Prostate gland (tissue), 2 donors: ENCODE results near the gene MMP14. TPM values are rescaled to one million over a fixed set of nuclear protein-coding genes. Genes with fewer than 3 reads are reported as not detected.

Experiments
- DNase-seq: peaks from one replicate; pipeline ENCODE4 v3.0.0-alpha.2; 2019; ENCODE audit warnings: low spot score
- H3K27ac ChIP-seq, 2 donors: fragments of 200-600 bp; sonication (generic); 2 replicates each; pipeline ENCODE4 v1.5.1; 2017 to 2019
- H3K27me3 ChIP-seq: fragments of 200-600 bp; sonication (generic); replicated peaks from 2 replicates; pipeline ENCODE4 v1.5.1; 2019; ENCODE audit not compliant: insufficient read depth
- H3K36me3 ChIP-seq, 2 donors: fragments of 200-600 bp; sonication (generic); 1 replicate in 1 of 2; 2 replicates in 1 of 2; pipeline versions ENCODE4 v1.5.1 to v1.8.1; 2017 to 2019
- H3K4me1 ChIP-seq: fragments of 200-600 bp; sonication (generic); replicated peaks from 2 replicates; pipeline ENCODE4 v1.5.1; 2019
- H3K4me3 ChIP-seq, 2 donors: fragments of 200-600 bp; sonication (generic); 2 replicates each; pipeline ENCODE4 v1.5.1; 2017 to 2019
- H3K9me3 ChIP-seq: fragments of 200-600 bp; sonication (generic); 2 replicates; pipeline ENCODE4 v1.5.1; 2017
- POLR2A ChIP-seq: fragments of 450-650 bp; IDR thresholded peaks from one replicate; pipeline ENCODE4 v1.6.1; 2016; ENCODE audit warnings: antibody characterized with exemption, mild to moderate bottlenecking
- POLR2AphosphoS5 ChIP-seq: sonication (generic); formaldehyde crosslinking; IDR thresholded peaks from one replicate; pipeline ENCODE4 v1.6.1; 2017; ENCODE audit warnings: antibody characterized with exemption
- WGBS: methylation state at CpG from one replicate; pipeline ENCODE4 v1.1.5; 2018; 5-methylcytosine and 5-hydroxymethylcytosine counted together
- intact Hi-C: fragments of 100-400 bp; cut with DNase I; formaldehyde crosslinking; loops from one replicate; pipeline ENCODE4 v1.14.2; 2022
- small RNA-seq, 2 donors: library from RNA; depleted of rRNA; stranded (forward); fragments of <200 nt; gene quantifications; one replicate each; pipeline ENCODE3, GENCODE V24; 2016
- total RNA-seq, 2 donors: library from RNA; depleted of rRNA; stranded (reverse); fragments of >200 nt; gene quantifications; one replicate each; pipeline ENCODE4 v1.1.0, GENCODE V29; 2016
- TF ChIP-seq, protein P1 (sequence below), 4 experiments: fragments of 200-600 bp in 2 of 4; fragments of 450-650 bp in 2 of 4; sonication (generic) in 2 of 4; IDR thresholded peaks; 1 replicate in 3 of 4; 2 replicates in 1 of 4; pipeline ENCODE4 v1.5.1; 2016 to 2019; ENCODE audit warnings: antibody characterized with exemption in 4 of 4, mild to moderate bottlenecking in 2 of 4, moderate library complexity in 2 of 4

MMP14 gene
- total RNA-seq, 2 donors from 2014 or later, result 64.9 to 90.4 TPM

DNA sequence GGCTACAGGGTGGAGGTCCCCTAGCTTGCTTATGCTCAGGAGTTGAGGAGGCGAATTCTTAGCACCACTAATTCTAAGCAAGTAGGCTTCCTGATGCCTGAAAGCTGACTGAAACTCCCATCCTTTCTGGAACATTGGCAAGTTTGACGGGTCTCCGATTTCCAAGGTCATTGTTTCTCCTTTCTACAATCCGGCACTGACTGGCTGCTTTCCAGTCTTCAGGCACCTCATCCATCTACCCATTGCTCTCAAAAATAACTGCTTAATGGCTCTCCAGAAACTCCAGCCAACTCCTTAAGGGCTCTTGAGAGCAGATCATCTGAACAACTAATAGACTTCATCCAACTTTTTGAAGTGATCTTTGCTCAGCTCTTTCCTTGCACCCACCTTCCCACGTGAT lies 60.0 kb downstream of the MMP14 start:
- intact Hi-C loops, result no loop called here
- no peaks in the 10 kb centered on the region for H3K27me3 ChIP-seq
- H3K4me1 ChIP-seq, result no peaks in the 10 kb centered on the region
- H3K27ac ChIP-seq, result no peak overlapping the region
- 51% methylated on average over 5 of the region's 5 CpGs for WGBS
- H3K9me3 ChIP-seq, result no peaks in the 10 kb centered on the region
- H3K4me3 ChIP-seq, result no peak overlapping the region
- no peak for DNase-seq
- TF ChIP-seq POLR2A, result no peak
- TF ChIP-seq, protein P1, sequence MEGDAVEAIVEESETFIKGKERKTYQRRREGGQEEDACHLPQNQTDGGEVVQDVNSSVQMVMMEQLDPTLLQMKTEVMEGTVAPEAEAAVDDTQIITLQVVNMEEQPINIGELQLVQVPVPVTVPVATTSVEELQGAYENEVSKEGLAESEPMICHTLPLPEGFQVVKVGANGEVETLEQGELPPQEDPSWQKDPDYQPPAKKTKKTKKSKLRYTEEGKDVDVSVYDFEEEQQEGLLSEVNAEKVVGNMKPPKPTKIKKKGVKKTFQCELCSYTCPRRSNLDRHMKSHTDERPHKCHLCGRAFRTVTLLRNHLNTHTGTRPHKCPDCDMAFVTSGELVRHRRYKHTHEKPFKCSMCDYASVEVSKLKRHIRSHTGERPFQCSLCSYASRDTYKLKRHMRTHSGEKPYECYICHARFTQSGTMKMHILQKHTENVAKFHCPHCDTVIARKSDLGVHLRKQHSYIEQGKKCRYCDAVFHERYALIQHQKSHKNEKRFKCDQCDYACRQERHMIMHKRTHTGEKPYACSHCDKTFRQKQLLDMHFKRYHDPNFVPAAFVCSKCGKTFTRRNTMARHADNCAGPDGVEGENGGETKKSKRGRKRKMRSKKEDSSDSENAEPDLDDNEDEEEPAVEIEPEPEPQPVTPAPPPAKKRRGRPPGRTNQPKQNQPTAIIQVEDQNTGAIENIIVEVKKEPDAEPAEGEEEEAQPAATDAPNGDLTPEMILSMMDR (IDR thresholded peaks at IDR 0.05), result no peak
- peaks cover 6% of the 10 kb centered on the region in 2 donors for H3K36me3 ChIP-seq

DNA sequence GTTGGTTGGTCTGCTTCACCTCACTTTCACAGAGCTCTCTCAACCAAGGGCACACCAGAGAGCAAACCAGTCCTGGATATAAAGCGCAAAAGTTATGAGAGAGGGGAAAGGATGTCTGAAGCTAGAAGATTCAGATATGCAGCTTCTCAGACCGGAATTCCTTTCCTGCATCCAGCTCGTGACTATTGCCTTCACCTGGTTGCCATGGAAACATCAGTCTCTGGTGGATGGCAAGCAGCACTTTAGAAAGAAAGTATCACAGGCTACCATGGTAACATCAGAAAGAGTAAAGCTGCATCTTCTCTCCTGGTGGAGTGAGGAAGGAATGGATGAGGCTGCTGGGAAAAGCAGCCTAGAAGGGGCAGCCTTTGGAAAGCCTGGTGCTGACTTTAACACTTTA lies 60.4 kb downstream of the MMP14 start:
- Histone ChIP-seq H3K4me1 (no peaks in the 10 kb centered on the region), H3K27me3 (no peaks in the 10 kb centered on the region), H3K36me3 (peaks cover 10% of the 10 kb centered on the region in 2 donors), H3K27ac (no peak overlapping the region), H3K9me3 (no peaks in the 10 kb centered on the region), H3K4me3 (no peak overlapping the region)
- intact Hi-C loops, result no loop called here
- WGBS, result 73% methylated on average over 3 of the region's 3 CpGs
- TF ChIP-seq, protein P1 (IDR thresholded peaks at IDR 0.05), result no peak
- no peak for TF ChIP-seq POLR2AphosphoS5
- no peak for TF ChIP-seq POLR2A
- DNase-seq, result no peak

DNA sequence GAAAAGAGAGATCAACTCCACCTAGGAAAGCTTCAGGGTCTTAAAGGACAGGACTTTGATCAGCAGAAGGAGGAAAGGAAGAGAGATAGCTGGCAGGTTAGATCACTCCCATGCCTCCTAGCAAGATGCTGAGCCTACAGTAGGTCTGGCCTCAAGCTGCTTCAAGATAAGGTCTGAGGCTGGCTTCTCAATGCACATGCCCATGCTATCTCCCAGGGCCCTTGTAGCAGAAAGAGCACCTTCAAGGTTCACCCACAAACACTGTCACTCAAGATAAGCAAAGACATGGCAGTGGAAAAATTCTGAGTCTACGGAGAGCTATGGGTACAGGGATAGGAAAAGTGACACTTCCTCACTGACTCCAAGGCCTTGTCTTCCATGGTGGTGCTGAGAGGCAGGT lies 61.0 kb downstream of the MMP14 start:
- 94% methylated on average over 1 of the region's 1 CpG for WGBS

More for the DNA sequence above, 61.0 kb downstream of the MMP14 start:
- intact Hi-C loops, result no loop called here
- Histone ChIP-seq H3K4me1 (no peaks in the 10 kb centered on the region), H3K27me3 (no peaks in the 10 kb centered on the region), H3K4me3 (no peak overlapping the region), H3K9me3 (no peaks in the 10 kb centered on the region), H3K27ac (no peak overlapping the region), H3K36me3 (peaks cover 13 to 14% of the 10 kb centered on the region in 2 donors)
- DNase-seq, result no peak
- TF ChIP-seq POLR2A (no peak), POLR2AphosphoS5 (no peak)
- TF ChIP-seq, protein P1 (IDR thresholded peaks at IDR 0.05), result no peak

Small RNA genes lying within 50 kb of the gene (small RNA-seq; reads per million reads assigned to genes)
- gene RF00019, result 0 reads per million in 2 donors

Other genes with a start within 250 kb of the MMP14 start
- gene DAD1, start 247.4 kb upstream of the MMP14 start, total RNA-seq, result 100 to 1,000 TPM; 231 to 289 TPM
- gene ABHD4, start 238.3 kb upstream of the MMP14 start, total RNA-seq, result 100 to 1,000 TPM in 1 of 2 donors, 10 to 100 TPM in 1; 25.9 to 116 TPM
- not detected for gene OR6J1, start 192.2 kb upstream of the MMP14 start, total RNA-seq
- 10 to 100 TPM; 65.2 to 81.9 TPM for gene OXA1L, start 69.9 kb upstream of the MMP14 start, total RNA-seq
- gene SLC7A7, start 21.1 kb upstream of the MMP14 start, total RNA-seq, result 1 to 10 TPM; 4.6 to 8.1 TPM
- gene MRPL52, start 6.7 kb upstream of the MMP14 start, total RNA-seq, result 100 to 1,000 TPM in 1 of 2 donors, 10 to 100 TPM in 1; 54.5 to 195 TPM
- gene LRP10, start 35.2 kb downstream of the MMP14 start, total RNA-seq, result 100 to 1,000 TPM; 124 to 150 TPM
- 1 to 10 TPM in 1 of 2 donors, under 1 TPM in 1; 0.62 to 1.0 TPM for gene REM2, start 46.6 kb downstream of the MMP14 start, total RNA-seq
- 100 to 1,000 TPM; 170 to 463 TPM for gene RBM23, start 82.6 kb downstream of the MMP14 start, total RNA-seq
- gene PRMT5, start 92.8 kb downstream of the MMP14 start, total RNA-seq, result 10 to 100 TPM; 65.0 to 71.0 TPM
- 10 to 100 TPM; 39.8 to 53.3 TPM for gene HAUS4, start 120.5 kb downstream of the MMP14 start, total RNA-seq
- gene AJUBA, start 146.0 kb downstream of the MMP14 start, total RNA-seq, result 10 to 100 TPM; 21.0 to 27.9 TPM
- 10 to 100 TPM; 15.1 to 17.6 TPM for gene C14orf93, start 173.6 kb downstream of the MMP14 start, total RNA-seq
- gene PSMB5, start 198.3 kb downstream of the MMP14 start, total RNA-seq, result 100 to 1,000 TPM; 124 to 152 TPM
- gene PSMB11, start 205.6 kb downstream of the MMP14 start, total RNA-seq, result not detected
- 1 to 10 TPM; 4.0 to 7.2 TPM for gene CDH24, start 220.9 kb downstream of the MMP14 start, total RNA-seq